Trophoblast cell (in vitro differentiated cells and primary cell): ENCODE data around the gene CAPN13.

Source experiments
- DNase-seq, 2 donors: peaks; one replicate each; pipeline ENCODE4 v3.0.0-alpha.2; 2016
- H2AFZ ChIP-seq: 2 replicates; pipeline ENCODE4 v1.6.1; 2013; ENCODE audit warnings: low read length, moderate library complexity, mild to moderate bottlenecking; ENCODE audit not compliant: insufficient read depth, poor library complexity
- H2AK5ac ChIP-seq: 2 replicates; pipeline ENCODE4 v1.6.1; 2013; ENCODE audit warnings: mild to moderate bottlenecking, low read length
- H2BK120ac ChIP-seq: 2 replicates; pipeline ENCODE4 v1.6.1; 2013; ENCODE audit warnings: low read length, mild to moderate bottlenecking, moderate library complexity; ENCODE audit not compliant: insufficient read depth, poor library complexity
- H2BK12ac ChIP-seq: 2 replicates; pipeline ENCODE4 v1.6.1; 2013; ENCODE audit warnings: mild to moderate bottlenecking, low read length, moderate library complexity
- H2BK5ac ChIP-seq: 2 replicates; pipeline ENCODE4 v1.6.1; 2013; ENCODE audit warnings: low read length, low read depth, moderate library complexity, mild to moderate bottlenecking; ENCODE audit not compliant: poor library complexity
- H3K14ac ChIP-seq: 2 replicates; pipeline ENCODE4 v1.6.1; 2013; ENCODE audit warnings: mild to moderate bottlenecking, low read length
- H3K18ac ChIP-seq: 2 replicates; pipeline ENCODE4 v1.6.1; 2013; ENCODE audit warnings: mild to moderate bottlenecking, low read length
- H3K23ac ChIP-seq: 2 replicates; pipeline ENCODE4 v1.6.1; 2013; ENCODE audit warnings: low read length
- H3K27ac ChIP-seq: 2 replicates; pipeline ENCODE4 v1.5.1; 2013; ENCODE audit warnings: low read depth, mild to moderate bottlenecking, inconsistent platforms, low read length, moderate library complexity
- H3K27me3 ChIP-seq: 2 replicates; pipeline ENCODE4 v1.6.1; 2013; ENCODE audit warnings: inconsistent platforms, mild to moderate bottlenecking, low read length, moderate library complexity; ENCODE audit not compliant: insufficient read depth
- H3K36me3 ChIP-seq, 2 experiments: 1 replicate in 1 of 2; 2 replicates in 1 of 2; pipeline ENCODE4 v1.6.1; 2013; ENCODE audit warnings: low read length in 2 of 2, mild to moderate bottlenecking in 2 of 2, moderate library complexity in 1 of 2; ENCODE audit not compliant: insufficient read depth in 2 of 2, control insufficient read depth in 1 of 2
- H3K4ac ChIP-seq: 2 replicates; pipeline ENCODE4 v1.6.1; 2013; ENCODE audit warnings: low read depth, mild to moderate bottlenecking, low read length, moderate library complexity
- H3K4me1 ChIP-seq, 2 experiments: 1 replicate in 1 of 2; 2 replicates in 1 of 2; pipeline ENCODE4 v1.6.1; 2013; ENCODE audit warnings: low read length in 2 of 2, mild to moderate bottlenecking in 2 of 2, moderate library complexity in 1 of 2; ENCODE audit not compliant: insufficient read depth in 2 of 2, control insufficient read depth in 1 of 2
- H3K4me2 ChIP-seq: 2 replicates; pipeline ENCODE4 v1.6.1; 2013; ENCODE audit warnings: inconsistent platforms, mild to moderate bottlenecking, low read length, moderate library complexity
- H3K4me3 ChIP-seq: 2 replicates; pipeline ENCODE4 v1.5.1; 2013; ENCODE audit warnings: mild to moderate bottlenecking, low read depth, low read length, inconsistent platforms
- H3K79me1 ChIP-seq: one replicate; pipeline ENCODE4 v1.6.1; 2013; ENCODE audit warnings: low read length
- H3K79me2 ChIP-seq: 2 replicates; pipeline ENCODE4 v1.6.1; 2013; ENCODE audit warnings: low read length, mild to moderate bottlenecking; ENCODE audit not compliant: control insufficient read depth, insufficient read depth, poor library complexity
- H3K9ac ChIP-seq: 2 replicates; pipeline ENCODE4 v1.6.1; 2013; ENCODE audit warnings: mild to moderate bottlenecking, low read length
- H3K9me3 ChIP-seq: 2 replicates; pipeline ENCODE4 v1.6.1; 2013; ENCODE audit warnings: low read depth, mild to moderate bottlenecking, control low read depth, inconsistent platforms, low read length; ENCODE audit not compliant: insufficient read depth
- H4K12ac ChIP-seq: 2 replicates; pipeline ENCODE4 v1.6.1; 2013; ENCODE audit warnings: low read depth, mild to moderate bottlenecking, low read length, moderate library complexity
- H4K8ac ChIP-seq: 2 replicates; pipeline ENCODE4 v1.6.1; 2013; ENCODE audit warnings: low read depth, mild to moderate bottlenecking, low read length, moderate library complexity
- H4K91ac ChIP-seq: one replicate; pipeline ENCODE4 v1.6.1; 2013; ENCODE audit warnings: low read depth, mild to moderate bottlenecking, low read length, moderate library complexity
- WGBS: extraction: QIAGEN DNeasy Blood & Tissue Kit; methylation state at CpG from one replicate; pipeline ENCODE4 v1.1.7; 2013; ENCODE audit warnings: missing lambda C conversion rate; ENCODE audit not compliant: insufficient read length, insufficient coverage; ENCODE audit errors: extremely low coverage; 5-methylcytosine and 5-hydroxymethylcytosine counted together

Gene CAPN13

GRCh38 chr2:30730736-30731647, 76.3 kb downstream of the CAPN13 start:
- H3K4me3 ChIP-seq = no peak overlapping the region
- H2AK5ac ChIP-seq = no peak overlapping the region
- no peak overlapping the region for H3K27ac ChIP-seq
- no peak overlapping the region for H3K4me2 ChIP-seq
- no peak overlapping the region for H2BK5ac ChIP-seq
- no peak overlapping the region for H3K14ac ChIP-seq
- H2BK120ac ChIP-seq = no peak overlapping the region
- no CpG with 5 or more reads among the region's 16 CpGs for WGBS
- H3K9me3 ChIP-seq = no peaks in the 10 kb centered on the region
- H2AFZ ChIP-seq = no peak overlapping the region
- H2BK12ac ChIP-seq = no peak overlapping the region
- no peak overlapping the region for H4K91ac ChIP-seq
- no peaks in the 10 kb centered on the region for H3K4me1 ChIP-seq
- DNase-seq = no peak
- no peaks in the 10 kb centered on the region for H3K79me2 ChIP-seq
- H3K4ac ChIP-seq = no peak overlapping the region
- H3K79me1 ChIP-seq = no peaks in the 10 kb centered on the region
- no peak overlapping the region for H3K9ac ChIP-seq
- peaks cover 2% of the 10 kb centered on the region for H3K27me3 ChIP-seq
- H4K8ac ChIP-seq = no peak overlapping the region
- no peaks in the 10 kb centered on the region for H3K36me3 ChIP-seq
- peak overlapping the region; percentile 23 for H3K23ac ChIP-seq
- H4K12ac ChIP-seq = no peak overlapping the region
- no peak overlapping the region for H3K18ac ChIP-seq

DNA sequence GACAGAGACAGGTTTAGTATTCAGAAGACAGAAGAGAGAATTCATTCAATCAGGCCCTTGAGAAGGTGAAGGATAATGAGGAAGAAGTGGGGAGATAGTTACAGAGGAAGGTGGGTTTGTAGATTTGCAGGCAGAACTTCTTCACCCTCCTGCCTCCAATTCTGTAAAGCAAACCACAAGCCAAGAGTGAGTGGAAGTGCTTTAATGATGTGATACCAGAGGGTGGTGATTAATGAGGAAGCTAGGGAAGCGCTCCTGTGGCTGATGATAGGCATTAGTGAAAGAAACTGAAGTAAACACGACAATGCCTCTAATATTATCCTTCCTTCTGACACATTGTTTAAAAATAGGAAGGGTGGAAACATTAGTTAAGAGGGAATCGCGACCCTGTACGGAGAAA, 78.2 kb downstream of the CAPN13 start:
- no peak overlapping the region for H3K4me3 ChIP-seq
- no peak overlapping the region for H3K23ac ChIP-seq
- no peak overlapping the region for H4K91ac ChIP-seq
- no peak overlapping the region for H3K27ac ChIP-seq
- H3K18ac ChIP-seq = no peak overlapping the region
- DNase-seq = no peak
- H3K4me1 ChIP-seq = no peaks in the 10 kb centered on the region
- no peaks in the 10 kb centered on the region for H3K79me1 ChIP-seq
- H4K8ac ChIP-seq = no peak overlapping the region
- H2AFZ ChIP-seq = no peak overlapping the region
- peaks cover 2% of the 10 kb centered on the region for H3K27me3 ChIP-seq
- H4K12ac ChIP-seq = no peak overlapping the region
- no peak overlapping the region for H2BK5ac ChIP-seq
- no peaks in the 10 kb centered on the region for H3K9me3 ChIP-seq
- H2BK120ac ChIP-seq = no peak overlapping the region
- WGBS = no CpG with 5 or more reads among the region's 5 CpGs
- no peaks in the 10 kb centered on the region for H3K36me3 ChIP-seq
- H3K79me2 ChIP-seq = no peaks in the 10 kb centered on the region
- H3K9ac ChIP-seq = no peak overlapping the region
- no peak overlapping the region for H3K4me2 ChIP-seq
- H3K14ac ChIP-seq = no peak overlapping the region
- H2AK5ac ChIP-seq = no peak overlapping the region
- H3K4ac ChIP-seq = no peak overlapping the region
- H2BK12ac ChIP-seq = no peak overlapping the region

DNA sequence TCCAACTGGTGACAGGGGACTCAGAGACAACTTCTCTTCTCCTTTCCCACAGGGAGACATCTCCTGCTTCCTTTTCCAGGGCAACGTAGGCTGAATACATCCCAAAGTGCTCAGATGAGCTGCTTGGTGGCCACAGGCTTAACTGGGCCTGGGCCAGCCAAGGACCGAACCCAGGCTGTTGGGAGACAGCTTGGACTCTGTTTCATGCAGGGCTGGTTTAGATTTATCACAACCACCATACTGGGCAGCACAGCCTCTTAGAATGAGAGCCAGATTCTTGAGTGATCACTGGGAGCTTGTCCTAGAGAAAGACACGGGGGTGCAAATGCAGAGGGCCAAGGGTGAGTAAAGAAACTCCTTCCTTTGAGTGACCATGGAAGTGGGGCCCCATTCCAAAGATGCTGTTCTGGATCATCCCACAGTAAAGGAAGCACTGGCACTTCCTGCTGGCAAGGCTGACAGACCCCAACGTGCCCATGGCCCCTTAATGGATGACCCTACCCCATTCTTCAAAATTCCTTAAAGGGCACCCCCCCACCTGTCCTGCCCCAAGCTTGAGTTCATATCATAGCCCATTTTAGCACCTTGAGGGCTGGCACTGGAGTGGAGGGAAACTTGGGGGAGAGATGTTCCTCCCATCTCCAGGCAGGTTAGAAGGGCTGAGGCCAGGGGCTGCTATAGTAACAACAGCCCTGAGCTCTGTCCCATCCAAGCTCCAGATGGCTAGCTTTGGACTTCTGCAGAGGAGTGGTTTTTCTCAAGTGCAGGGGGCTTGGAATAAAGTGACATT, 84.1 kb downstream of the CAPN13 start:
- H3K9ac ChIP-seq = no peak overlapping the region
- no peak overlapping the region for H4K12ac ChIP-seq
- no peaks in the 10 kb centered on the region for H3K27me3 ChIP-seq
- no peak overlapping the region for H3K4me3 ChIP-seq
- H3K79me1 ChIP-seq = no peaks in the 10 kb centered on the region
- no peak overlapping the region for H2BK5ac ChIP-seq
- peaks cover 1% of the 10 kb centered on the region for H3K79me2 ChIP-seq
- no peak overlapping the region for H2AK5ac ChIP-seq
- H3K14ac ChIP-seq = no peak overlapping the region
- H3K23ac ChIP-seq = no peak overlapping the region
- H2BK120ac ChIP-seq = no peak overlapping the region
- no peak overlapping the region for H3K27ac ChIP-seq
- H3K4me1 ChIP-seq = no peaks in the 10 kb centered on the region
- no peak overlapping the region for H3K4me2 ChIP-seq
- peaks cover 1% of the 10 kb centered on the region for H3K9me3 ChIP-seq
- no peak overlapping the region for H4K91ac ChIP-seq
- H3K4ac ChIP-seq = no peak overlapping the region
- no peak for DNase-seq
- no peaks in the 10 kb centered on the region for H3K36me3 ChIP-seq
- H2AFZ ChIP-seq = no peak overlapping the region
- no peak overlapping the region for H2BK12ac ChIP-seq
- no CpG with 5 or more reads among the region's 4 CpGs for WGBS
- no peak overlapping the region for H4K8ac ChIP-seq
- no peak overlapping the region for H3K18ac ChIP-seq

- no peaks in the 10 kb centered on the region for H3K79me1 ChIP-seq
- H3K36me3 ChIP-seq = no peaks in the 10 kb centered on the region
- H2AFZ ChIP-seq = no peak overlapping the region
- H4K8ac ChIP-seq = no peak overlapping the region
- no peaks in the 10 kb centered on the region for H3K27me3 ChIP-seq
- H3K4me3 ChIP-seq = no peak overlapping the region
- H4K12ac ChIP-seq = no peak overlapping the region
- H3K18ac ChIP-seq = no peak overlapping the region
- H2BK12ac ChIP-seq = no peak overlapping the region
- H2AK5ac ChIP-seq = no peak overlapping the region
- no peak overlapping the region for H3K9ac ChIP-seq
- no CpG with 5 or more reads among the region's 6 CpGs for WGBS
- H3K79me2 ChIP-seq = peaks cover 1% of the 10 kb centered on the region
- no peak overlapping the region for H3K23ac ChIP-seq
- H3K4me2 ChIP-seq = no peak overlapping the region
- no peak for DNase-seq
- no peak overlapping the region for H3K14ac ChIP-seq
- H3K9me3 ChIP-seq = peaks cover 1% of the 10 kb centered on the region
- no peaks in the 10 kb centered on the region for H3K4me1 ChIP-seq
- no peak overlapping the region for H2BK5ac ChIP-seq
- no peak overlapping the region for H2BK120ac ChIP-seq
- no peak overlapping the region for H3K27ac ChIP-seq
- no peak overlapping the region for H4K91ac ChIP-seq
- H3K4ac ChIP-seq = no peak overlapping the region
Observed at GRCh38 chr2:30721668-30722647, 85.3 kb downstream of the CAPN13 start.
